Body of pancreas (tissue), 4 donors: ENCODE measurements around the gene LRRC27.

ENCODE experiments used
- POLR2A ChIP-seq, 3 donors: fragments of 450-650 bp; IDR thresholded peaks; one replicate each; pipeline ENCODE4 v1.6.1; 2016; ENCODE audit warnings: antibody characterized with exemption in 3 of 3, mild to moderate bottlenecking in 2 of 3
- TF ChIP-seq, protein P1 (sequence below), 7 experiments: fragments of 450-650 bp in 4 of 7; fragments of 200-600 bp in 3 of 7; sonication (generic) in 3 of 7; IDR thresholded peaks; one replicate each; pipeline ENCODE4 v1.5.1; 2016 to 2019; ENCODE audit warnings: antibody characterized with exemption in 7 of 7

DNA sequence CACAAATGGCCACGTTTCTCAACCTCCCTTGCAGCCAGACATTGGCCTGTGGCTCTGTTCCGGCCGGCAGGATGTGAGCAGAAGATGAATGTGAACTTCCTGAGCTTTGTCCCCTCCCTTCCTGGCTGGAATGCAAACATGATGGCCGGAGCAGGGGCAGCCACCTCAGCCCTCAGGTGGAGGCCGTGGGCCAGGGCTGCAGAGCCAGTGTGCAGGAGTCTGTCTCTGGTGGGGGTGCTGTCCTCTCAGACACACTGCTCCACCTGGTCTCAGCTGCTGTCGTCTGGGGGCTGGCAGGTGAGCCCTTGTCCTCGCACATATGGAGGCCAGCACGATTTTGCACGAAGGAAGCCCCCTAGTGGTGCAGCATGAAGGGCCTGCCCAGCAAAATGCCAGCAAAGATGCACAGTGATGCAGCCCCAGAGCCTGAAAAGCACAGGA lies 39.7 kb downstream of the LRRC27 start:
- no peak for TF ChIP-seq POLR2A (IDR thresholded peaks at IDR 0.05)
- TF ChIP-seq, protein P1, sequence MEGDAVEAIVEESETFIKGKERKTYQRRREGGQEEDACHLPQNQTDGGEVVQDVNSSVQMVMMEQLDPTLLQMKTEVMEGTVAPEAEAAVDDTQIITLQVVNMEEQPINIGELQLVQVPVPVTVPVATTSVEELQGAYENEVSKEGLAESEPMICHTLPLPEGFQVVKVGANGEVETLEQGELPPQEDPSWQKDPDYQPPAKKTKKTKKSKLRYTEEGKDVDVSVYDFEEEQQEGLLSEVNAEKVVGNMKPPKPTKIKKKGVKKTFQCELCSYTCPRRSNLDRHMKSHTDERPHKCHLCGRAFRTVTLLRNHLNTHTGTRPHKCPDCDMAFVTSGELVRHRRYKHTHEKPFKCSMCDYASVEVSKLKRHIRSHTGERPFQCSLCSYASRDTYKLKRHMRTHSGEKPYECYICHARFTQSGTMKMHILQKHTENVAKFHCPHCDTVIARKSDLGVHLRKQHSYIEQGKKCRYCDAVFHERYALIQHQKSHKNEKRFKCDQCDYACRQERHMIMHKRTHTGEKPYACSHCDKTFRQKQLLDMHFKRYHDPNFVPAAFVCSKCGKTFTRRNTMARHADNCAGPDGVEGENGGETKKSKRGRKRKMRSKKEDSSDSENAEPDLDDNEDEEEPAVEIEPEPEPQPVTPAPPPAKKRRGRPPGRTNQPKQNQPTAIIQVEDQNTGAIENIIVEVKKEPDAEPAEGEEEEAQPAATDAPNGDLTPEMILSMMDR (IDR thresholded peaks at IDR 0.05): no peak
